HepG2 (cell line): Measurements from ENCODE around the gene NEURL2. TPM values are rescaled to one million over a fixed set of nuclear protein-coding genes. Genes with fewer than 3 reads are reported as not detected.

Experiments used
- CAMTA2 ChIP-seq: sonication (generic); formaldehyde crosslinking; IDR thresholded peaks from 2 replicates; pipeline ENCODE4 v1.4.0; 2020; ENCODE audit warnings: mild to moderate bottlenecking, missing genetic modification reagents, borderline replicate concordance
- CREBL2 ChIP-seq: sonication (generic); formaldehyde crosslinking; IDR thresholded peaks from 2 replicates; pipeline ENCODE4 v1.8.1; 2023; ENCODE audit warnings: missing genetic modification reagents, mild to moderate bottlenecking, borderline replicate concordance
- EHMT2 ChIP-seq: fragments of 200-600 bp; sonication (generic); IDR thresholded peaks from 2 replicates; pipeline ENCODE4 v1.7.0; 2017; ENCODE audit warnings: antibody characterized with exemption, low read depth, low read length, borderline replicate concordance
- ETV6 ChIP-seq: sonication (generic); formaldehyde crosslinking; conservative IDR thresholded peaks from 2 replicates; pipeline ENCODE4 v1.4.0; 2020; ENCODE audit warnings: missing genetic modification reagents
- HIVEP1 ChIP-seq: sonication (generic); formaldehyde crosslinking; IDR thresholded peaks from 2 replicates; pipeline ENCODE4 v1.4.0; 2020; ENCODE audit warnings: mild to moderate bottlenecking, missing genetic modification reagents
- HNRNPLL ChIP-seq: fragments of 200-400 bp; formaldehyde crosslinking; IDR thresholded peaks from 2 replicates; pipeline ENCODE4 v1.6.1; 2017; ENCODE audit warnings: mild to moderate bottlenecking, low read depth, low read length; ENCODE audit not compliant: poor library complexity, severe bottlenecking
- HOMEZ ChIP-seq: IDR thresholded peaks from 2 replicates; pipeline ENCODE4 v1.6.1; 2016; ENCODE audit warnings: low read depth
- JDP2 ChIP-seq: sonication (generic); formaldehyde crosslinking; IDR thresholded peaks from 2 replicates; pipeline ENCODE4 v1.8.1; 2022; ENCODE audit warnings: missing genetic modification reagents, borderline replicate concordance
- KDM4B ChIP-seq: sonication (generic); formaldehyde crosslinking; IDR thresholded peaks from 2 replicates; pipeline ENCODE4 v1.4.0; 2020; ENCODE audit warnings: missing genetic modification reagents
- KMT2A ChIP-seq: sonication (generic); formaldehyde crosslinking; IDR thresholded peaks from 2 replicates; pipeline ENCODE4 v1.4.0; 2020; ENCODE audit warnings: missing genetic modification reagents
- LCORL ChIP-seq, 2 experiments: fragments of 450-650 bp in 1 of 2; sonication (generic) in 1 of 2; formaldehyde crosslinking in 1 of 2; IDR thresholded peaks; 2 replicates each; pipeline versions ENCODE4 v1.5.0 to v1.6.1; 2017 to 2020; ENCODE audit warnings: antibody characterized with exemption in 1 of 2, missing genetic modification reagents in 1 of 2
- MAFF ChIP-seq: IDR thresholded peaks from 2 replicates; pipeline ENCODE4 v1.6.1; 2011; ENCODE audit warnings: low read depth, low read length, improper control_type of control experiment
- RAD21 ChIP-seq: fragments of 450-650 bp; formaldehyde crosslinking; IDR thresholded peaks from 2 replicates; pipeline ENCODE4 v1.5.0; 2020; ENCODE audit warnings: mild to moderate bottlenecking
- RBFOX2 ChIP-seq: fragments of 200-400 bp; formaldehyde crosslinking; IDR thresholded peaks from 2 replicates; pipeline ENCODE4 v1.6.1; 2017; ENCODE audit warnings: low read depth, mild to moderate bottlenecking, low read length
- RCOR2 ChIP-seq: IDR thresholded peaks from 2 replicates; pipeline ENCODE4 v1.6.1; 2016; ENCODE audit warnings: missing biosample characterization, missing genetic modification reagents
- REST ChIP-seq, 2 experiments: IDR thresholded peaks; 2 replicates each; pipeline ENCODE4 v1.6.1; 2011 to 2012; ENCODE audit warnings: low read length in 2 of 2, borderline replicate concordance in 1 of 2, low read depth in 1 of 2, mild to moderate bottlenecking in 1 of 2, moderate library complexity in 1 of 2
- TEAD3 ChIP-seq: optimal IDR thresholded peaks from 2 replicates; pipeline ENCODE3; 2016; ENCODE audit warnings: borderline replicate concordance
- ZBTB7B ChIP-seq: sonication (generic); formaldehyde crosslinking; IDR thresholded peaks from 2 replicates; pipeline ENCODE4 v1.4.0; 2020; ENCODE audit warnings: missing genetic modification reagents
- ZMYM3 ChIP-seq: sonication (generic); formaldehyde crosslinking; IDR thresholded peaks from 2 replicates; pipeline ENCODE4 v1.5.1; 2020; ENCODE audit warnings: mild to moderate bottlenecking, missing genetic modification reagents
- ZNF121 ChIP-seq: sonication (generic); formaldehyde crosslinking; IDR thresholded peaks from 2 replicates; pipeline ENCODE4 v1.5.0; 2020; ENCODE audit warnings: mild to moderate bottlenecking, missing genetic modification reagents
- ZNF205 ChIP-seq: IDR thresholded peaks from 2 replicates; pipeline ENCODE4 v1.6.1; 2018; ENCODE audit warnings: missing biosample characterization, missing genetic modification reagents
- ZNF230 ChIP-seq: sonication (generic); formaldehyde crosslinking; IDR thresholded peaks from 2 replicates; pipeline ENCODE4 v1.4.0; 2020; ENCODE audit warnings: mild to moderate bottlenecking, missing genetic modification reagents
- ZNF253 ChIP-seq: sonication (generic); formaldehyde crosslinking; IDR thresholded peaks from 2 replicates; pipeline ENCODE4 v1.8.0; 2022; ENCODE audit warnings: mild to moderate bottlenecking, missing genetic modification reagents, borderline replicate concordance
- ZNF619 ChIP-seq: sonication (generic); formaldehyde crosslinking; IDR thresholded peaks from 2 replicates; pipeline ENCODE4 v1.4.0; 2020; ENCODE audit warnings: mild to moderate bottlenecking, missing genetic modification reagents
- ZNF670 ChIP-seq: sonication (generic); formaldehyde crosslinking; IDR thresholded peaks from 2 replicates; pipeline ENCODE4 v1.8.0; 2022; ENCODE audit warnings: mild to moderate bottlenecking, missing genetic modification reagents, borderline replicate concordance
- ZSCAN31 ChIP-seq: sonication (generic); formaldehyde crosslinking; IDR thresholded peaks from 2 replicates; pipeline ENCODE4 v1.5.0; 2020; ENCODE audit warnings: low read depth, mild to moderate bottlenecking, missing genetic modification reagents
- polyA plus RNA-seq, 8 experiments: library from polyadenylated mRNA; depleted of rRNA in 3 of 8; stranded (reverse) in 7 of 8; unstranded in 1 of 8; fragments of >200 nt; fragmentation: Illumina TruSeq in 4 of 8; extraction: Trizol in 4 of 8; gene quantifications; 2 replicates each; pipeline versions ENCODE4 v1.2.1 to v1.2.3, GENCODE V29; 2011 to 2016; ENCODE audit warnings: low read depth in 4 of 8, missing spikeins in 1 of 8, mixed read lengths in 1 of 8; ENCODE audit not compliant: insufficient read depth in 1 of 8
- total RNA-seq, 5 experiments: library from RNA; depleted of rRNA; stranded (reverse); fragments of >200 nt; fragmentation: Illumina TruSeq; extraction: Trizol; gene quantifications; 2 replicates each; pipeline ENCODE4 v1.2.3, GENCODE V29; 2016; ENCODE audit warnings: low read depth in 1 of 5

NEURL2 gene
- total and polyA plus RNA-seq, 2 of the 13 experiments (the other 11 are each of a cell fraction or from before 2014, with no cell fraction given) = 7.2 to 9.7 TPM

- TF ChIP-seq HOMEZ (CRISPR knock-in tag) (peak; percentile 21; the same call in 1 of the 2 replicates), RAD21 (peak; percentile 34; the same call in 1 of the 2 replicates), ETV6 (CRISPR knock-in tag) (peak; percentile 57; the same call in 1 of the 2 replicates), ZNF619 (CRISPR knock-in tag) (peak; percentile 92; the same call in 1 of the 2 replicates), REST (IDR thresholded peaks at IDR 0.05; ENCODE audit: borderline replicate concordance in 1 of 2, low read depth in 1 of 2, low read length in 2 of 2) (peak in 1 of 2 experiments; percentile 84; a peak in 2 of 4 replicates), ZNF121 (no peak), TEAD3 (CRISPR knock-in tag) (peak; percentile 81), CREBL2 (CRISPR knock-in tag) (no peak), RBFOX2 (peak; percentile 61), HIVEP1 (CRISPR knock-in tag) (no peak), MAFF (no peak), ZSCAN31 (peak; percentile 79; the same call in 1 of the 2 replicates), HNRNPLL (no peak), KDM4B (CRISPR knock-in tag) (peak; percentile 78; the same call in 1 of the 2 replicates), ZNF253 (no peak), ZNF205 (CRISPR knock-in tag) (peak; percentile 87), CAMTA2 (CRISPR knock-in tag) (0 out of 2 replicates have a peak, but pooled peaks have one; percentile 60), ZNF230 (CRISPR knock-in tag) (peak; percentile 63), EHMT2 (no peak), KMT2A (peak; percentile 67; the same call in 1 of the 2 replicates), JDP2 (CRISPR knock-in tag) (no peak), RCOR2 (CRISPR knock-in tag) (no peak), ZMYM3 (peak; percentile 66), ZBTB7B (CRISPR knock-in tag) (peak; percentile 47; the same call in 1 of the 2 replicates), LCORL (IDR thresholded peaks at IDR 0.05) (no peak), LCORL (CRISPR knock-in tag; IDR thresholded peaks at IDR 0.05) (peak; percentile 81; the same call in 1 of the 2 replicates), ZNF670 (CRISPR knock-in tag) (no peak)
Measured at GRCh38 chr20:45880988-45881788, 9.8 kb downstream of the NEURL2 start, which contains the start of gene ZSWIM1 (continued).
